OCI-LY1 (cell line): ENCODE results near the gene MRAS.
"Not testable (repeated sequence)": the region's sequence is repeated elsewhere in the genome, so short reads cannot be mapped to it uniquely, and the experiment has no call there.

Experiments
- H2AFZ ChIP-seq: fragments of 200-600 bp; sonication (generic), shearing (Covaris generic); 2 replicates; pipeline ENCODE4 v1.6.0; 2014; ENCODE audit warnings: antibody characterized with exemption, mild to moderate bottlenecking, low read length
- H3F3A ChIP-seq: fragments of 200-600 bp; sonication (generic), shearing (Covaris generic); 2 replicates; pipeline ENCODE4 v1.6.0; 2014; ENCODE audit warnings: mild to moderate bottlenecking, antibody characterized with exemption, low read length, moderate library complexity; ENCODE audit not compliant: insufficient read depth
- H3K27ac ChIP-seq: fragments of 200-600 bp; sonication (generic); 2 replicates; pipeline ENCODE4 v1.5.1; 2014; ENCODE audit warnings: low read length, mixed run types, mild to moderate bottlenecking, low read depth; ENCODE audit not compliant: poor library complexity, severe bottlenecking
- H3K27me3 ChIP-seq: fragments of 200-600 bp; sonication (generic); 2 replicates; pipeline ENCODE4 v1.6.0; 2014; ENCODE audit warnings: antibody characterized with exemption, mild to moderate bottlenecking, low read length, moderate library complexity; ENCODE audit not compliant: insufficient read depth
- H3K36me3 ChIP-seq: fragments of 200-600 bp; sonication (generic); 2 replicates; pipeline ENCODE4 v1.6.1; 2014; ENCODE audit warnings: mild to moderate bottlenecking, antibody characterized with exemption, low read length, moderate library complexity, mixed read lengths; ENCODE audit not compliant: insufficient read depth
- H3K4me1 ChIP-seq: fragments of 200-600 bp; sonication (generic); 2 replicates; pipeline ENCODE4 v1.5.1; 2014; ENCODE audit warnings: mild to moderate bottlenecking, low read length, moderate library complexity; ENCODE audit not compliant: insufficient read depth, severe bottlenecking
- H3K4me2 ChIP-seq: fragments of 200-600 bp; sonication (generic), shearing (Covaris generic); 2 replicates; pipeline ENCODE4 v1.6.1; 2014; ENCODE audit warnings: low read length
- H3K4me3 ChIP-seq: fragments of 200-600 bp; sonication (generic); 2 replicates; pipeline ENCODE4 v1.5.1; 2014; ENCODE audit warnings: low read length, low read depth, mild to moderate bottlenecking, mixed read lengths; ENCODE audit not compliant: poor library complexity, severe bottlenecking
- H3K79me2 ChIP-seq: fragments of 200-600 bp; shearing (Covaris generic); 2 replicates; pipeline ENCODE4 v1.6.1; 2016; ENCODE audit warnings: mixed run types, low read length, mixed read lengths; ENCODE audit not compliant: insufficient read depth
- H3K9ac ChIP-seq: fragments of 200-600 bp; sonication (generic), shearing (Covaris generic); 2 replicates; pipeline ENCODE4 v1.6.1; 2014; ENCODE audit warnings: mild to moderate bottlenecking, low read length, mixed read lengths
- H3K9me2 ChIP-seq: fragments of 200-600 bp; sonication (generic), shearing (Covaris generic); 2 replicates; pipeline ENCODE4 v1.6.1; 2014; ENCODE audit warnings: low read depth, mild to moderate bottlenecking, low read length, mixed read lengths
- H3K9me3 ChIP-seq: fragments of 200-600 bp; shearing (Covaris generic); 2 replicates; pipeline ENCODE4 v1.6.1; 2014; ENCODE audit warnings: low read length, mixed read lengths
- H4K20me1 ChIP-seq: fragments of 200-600 bp; sonication (generic), shearing (Covaris generic); 2 replicates; pipeline ENCODE4 v1.6.0; 2016; ENCODE audit warnings: mild to moderate bottlenecking, low read length; ENCODE audit not compliant: insufficient read depth
- CTCF ChIP-seq: fragments of 200-600 bp; sonication (generic), shearing (Covaris generic); IDR thresholded peaks from 2 replicates; pipeline ENCODE4 v1.5.1; 2017; ENCODE audit warnings: mild to moderate bottlenecking, antibody characterized with exemption, low read length, moderate library complexity, mixed read lengths
- EZH2 ChIP-seq: fragments of 200-600 bp; sonication (generic), shearing (Covaris generic); IDR thresholded peaks from 2 replicates; pipeline ENCODE4 v1.8.0; 2017; ENCODE audit warnings: borderline replicate concordance, mixed run types, mild to moderate bottlenecking, antibody characterized with exemption, low read length, moderate library complexity, mixed read lengths

Gene MRAS

DNA sequence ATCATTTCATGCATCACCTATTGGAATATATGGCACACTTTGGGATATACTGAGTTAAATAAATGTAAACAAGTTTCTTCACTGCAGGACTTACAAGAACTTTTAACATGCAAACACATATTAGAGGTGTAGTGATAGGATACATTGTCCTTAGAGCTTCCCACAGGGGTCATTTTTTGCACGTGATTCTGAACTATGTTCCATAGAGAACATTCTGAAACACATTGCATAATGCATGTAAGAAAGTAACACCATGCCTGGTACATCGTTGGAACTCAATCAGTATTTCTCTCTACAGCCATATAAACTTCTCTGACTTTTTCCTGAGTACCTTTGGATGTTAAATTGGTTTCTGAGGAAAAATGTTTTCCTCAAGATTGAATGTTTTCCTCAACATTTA, 28.3 kb downstream of the MRAS start:
- Histone ChIP-seq H3K9me2 (no peaks in the 10 kb centered on the region), H3K27me3 (0 out of 2 replicates have a peak, but pooled peaks cover 11% of the 10 kb centered on the region), H3K4me3 (no peak overlapping the region), H2AFZ (no peak overlapping the region), H3K9ac (no peak overlapping the region), H3F3A (no peaks in the 10 kb centered on the region), H3K9me3 (no peaks in the 10 kb centered on the region), H3K4me1 (peaks cover 1% of the 10 kb centered on the region), H3K27ac (no peak overlapping the region), H4K20me1 (no peaks in the 10 kb centered on the region), H3K36me3 (no peaks in the 10 kb centered on the region), H3K4me2 (no peak overlapping the region), H3K79me2 (no peaks in the 10 kb centered on the region)
- TF ChIP-seq CTCF (no peak), EZH2 (no peak)

DNA sequence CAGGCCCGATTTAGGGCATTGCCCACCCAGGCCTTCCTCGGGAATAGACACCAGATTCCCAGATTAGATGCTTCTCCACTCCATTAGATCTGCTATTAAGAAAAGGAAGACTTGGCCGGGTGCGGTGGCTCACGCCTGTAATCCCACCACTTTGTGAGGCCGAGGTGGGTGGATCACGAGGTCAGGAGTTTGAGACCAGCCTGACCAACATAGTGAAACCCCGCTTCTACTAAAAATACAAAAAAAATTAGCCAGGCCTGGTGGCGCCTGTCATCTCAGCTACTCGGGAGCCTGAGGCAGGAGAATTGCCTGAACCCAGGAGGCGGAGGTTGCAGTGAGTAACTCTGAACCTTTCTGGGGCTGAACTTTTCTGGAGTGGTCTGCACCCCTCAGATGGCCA, 28.8 kb downstream of the MRAS start:
- H3K4me1 ChIP-seq, H4K20me1 ChIP-seq, H2AFZ ChIP-seq: not testable (repeated sequence)

DNA sequence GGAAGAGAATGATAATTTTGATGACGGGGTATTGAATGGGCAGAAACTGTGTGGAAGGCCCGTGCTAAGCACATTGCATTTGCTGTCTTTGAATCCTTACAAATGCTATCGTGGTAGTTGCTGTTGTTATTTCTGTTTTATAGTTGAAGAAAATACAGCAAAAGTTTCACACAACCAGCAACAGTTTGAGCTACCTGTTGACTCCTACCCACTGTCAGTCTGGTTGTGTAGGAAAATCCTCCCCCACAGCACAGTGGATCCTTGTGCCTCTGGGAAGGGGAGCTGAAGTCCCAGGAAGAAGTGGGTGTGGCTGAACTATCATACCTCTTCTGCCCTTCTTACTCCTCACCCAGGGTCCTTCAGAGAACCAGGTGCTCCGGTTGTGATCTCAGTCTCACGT, 29.4 kb downstream of the MRAS start:
- Histone ChIP-seq H3K4me1 (no peaks in the 10 kb centered on the region), H3K79me2 (no peaks in the 10 kb centered on the region), H3K27me3 (0 out of 2 replicates have a peak, but pooled peaks cover 11% of the 10 kb centered on the region), H3K36me3 (no peaks in the 10 kb centered on the region), H2AFZ (no peak overlapping the region), H3K9me3 (no peaks in the 10 kb centered on the region), H3K4me3 (no peak overlapping the region), H3K27ac (no peak overlapping the region), H3K9ac (no peak overlapping the region), H3K9me2 (no peaks in the 10 kb centered on the region), H3F3A (no peaks in the 10 kb centered on the region), H4K20me1 (no peaks in the 10 kb centered on the region), H3K4me2 (no peak overlapping the region)
- TF ChIP-seq CTCF (no peak), EZH2 (no peak)

More for the DNA sequence above, 28.8 kb downstream of the MRAS start:
- H3K36me3 ChIP-seq, H3K9me3 ChIP-seq, H3K9ac ChIP-seq, H3K4me2 ChIP-seq, H3F3A ChIP-seq, H3K4me3 ChIP-seq, H3K9me2 ChIP-seq, H3K27ac ChIP-seq, H3K79me2 ChIP-seq: not testable (repeated sequence)
- 0 out of 2 replicates have a peak, but pooled peaks cover 11% of the 10 kb centered on the region for H3K27me3 ChIP-seq

- Histone ChIP-seq H3F3A (no peaks in the 10 kb centered on the region), H4K20me1 (no peaks in the 10 kb centered on the region), H3K9me3 (no peaks in the 10 kb centered on the region), H3K4me2 (no peak overlapping the region), H3K27ac (no peak overlapping the region), H3K9ac (no peak overlapping the region), H3K79me2 (no peaks in the 10 kb centered on the region), H3K36me3 (no peaks in the 10 kb centered on the region), H3K4me3 (no peak overlapping the region), H3K27me3 (0 out of 2 replicates have a peak, but pooled peaks cover 6% of the 10 kb centered on the region), H3K9me2 (no peaks in the 10 kb centered on the region), H3K4me1 (no peaks in the 10 kb centered on the region), H2AFZ (no peak overlapping the region)
- no peak for TF ChIP-seq CTCF
- no peak for TF ChIP-seq EZH2
Observed at GRCh38 chr3:138378331-138378730, 30.0 kb downstream of the MRAS start.
